NCI-H524 (cell line): Measurements from ENCODE around the gene TEX29.

ENCODE experiments used
- DNase-seq, 2 experiments: peaks; one replicate each; lab custom pipeline; 2025; lab: John Stamatoyannopoulos, UW

The TEX29 gene

DNA sequence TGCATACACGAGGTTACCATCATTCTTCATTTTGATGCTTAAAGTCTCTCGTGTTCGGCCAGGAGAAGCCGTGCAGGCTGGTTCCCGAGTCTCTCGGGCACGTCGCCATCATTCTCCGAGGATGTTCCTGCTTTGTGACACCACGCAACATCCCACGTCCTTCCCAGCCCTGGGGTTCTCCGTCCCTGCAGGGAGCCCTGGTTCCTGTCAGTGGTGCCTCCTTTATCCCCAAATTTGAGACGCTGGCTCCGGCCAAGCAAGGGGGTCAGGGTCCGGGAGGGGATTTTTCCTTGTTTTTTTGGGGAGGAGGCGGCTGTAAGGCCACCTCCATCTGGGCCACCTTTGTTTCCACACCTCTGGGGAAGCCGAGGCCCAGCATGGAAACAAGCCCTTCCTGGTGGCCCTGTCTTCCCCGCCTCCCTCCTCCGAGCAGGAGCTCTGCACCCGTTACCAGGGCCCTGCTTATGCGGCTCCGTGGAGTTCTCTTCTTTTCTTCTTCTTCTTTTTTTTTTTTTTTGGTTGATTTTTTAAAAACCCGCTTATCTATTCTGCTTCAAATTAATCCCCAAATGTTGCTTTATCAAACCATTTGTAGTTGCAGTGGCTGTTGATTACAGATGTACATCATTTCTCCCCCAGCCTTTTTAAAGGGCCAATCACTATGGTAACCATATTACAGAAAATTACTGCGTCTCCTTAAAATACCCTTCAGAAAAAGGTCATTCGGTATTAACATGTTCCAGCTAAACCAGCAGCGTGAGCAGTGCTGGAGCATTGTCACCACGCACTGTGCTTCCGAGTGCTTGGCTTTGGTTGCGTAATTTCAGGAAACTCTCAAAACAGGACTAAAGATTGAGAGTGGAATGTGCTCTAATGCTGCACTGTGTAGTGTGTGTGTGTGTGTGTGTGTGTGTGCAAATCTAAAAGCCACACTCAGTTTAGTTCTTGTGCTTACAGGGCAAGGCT, 50.4 kb downstream of the TEX29 start:
- no peak for DNase-seq

DNA sequence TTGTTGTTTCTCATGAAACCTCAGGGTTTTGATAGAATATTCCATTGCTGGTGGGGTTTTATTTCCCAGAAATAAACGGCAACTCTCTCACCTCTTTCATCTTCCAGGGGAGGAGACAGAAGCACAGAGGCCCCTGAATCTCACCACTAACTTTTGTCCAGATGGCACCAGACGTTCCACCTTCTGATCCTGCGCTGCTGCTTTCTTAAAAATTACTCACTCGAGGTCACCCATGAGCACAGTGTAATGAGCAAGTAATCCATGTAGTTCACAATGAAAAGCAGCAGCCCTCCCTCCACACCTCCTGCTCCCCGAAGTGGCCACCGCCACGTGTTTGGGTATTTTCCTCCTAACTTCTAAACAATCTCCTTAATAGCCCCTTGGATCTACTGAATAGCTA, 51.3 kb downstream of the TEX29 start:
- peak in 1 of 2 experiments; percentile 59 for DNase-seq

DNA sequence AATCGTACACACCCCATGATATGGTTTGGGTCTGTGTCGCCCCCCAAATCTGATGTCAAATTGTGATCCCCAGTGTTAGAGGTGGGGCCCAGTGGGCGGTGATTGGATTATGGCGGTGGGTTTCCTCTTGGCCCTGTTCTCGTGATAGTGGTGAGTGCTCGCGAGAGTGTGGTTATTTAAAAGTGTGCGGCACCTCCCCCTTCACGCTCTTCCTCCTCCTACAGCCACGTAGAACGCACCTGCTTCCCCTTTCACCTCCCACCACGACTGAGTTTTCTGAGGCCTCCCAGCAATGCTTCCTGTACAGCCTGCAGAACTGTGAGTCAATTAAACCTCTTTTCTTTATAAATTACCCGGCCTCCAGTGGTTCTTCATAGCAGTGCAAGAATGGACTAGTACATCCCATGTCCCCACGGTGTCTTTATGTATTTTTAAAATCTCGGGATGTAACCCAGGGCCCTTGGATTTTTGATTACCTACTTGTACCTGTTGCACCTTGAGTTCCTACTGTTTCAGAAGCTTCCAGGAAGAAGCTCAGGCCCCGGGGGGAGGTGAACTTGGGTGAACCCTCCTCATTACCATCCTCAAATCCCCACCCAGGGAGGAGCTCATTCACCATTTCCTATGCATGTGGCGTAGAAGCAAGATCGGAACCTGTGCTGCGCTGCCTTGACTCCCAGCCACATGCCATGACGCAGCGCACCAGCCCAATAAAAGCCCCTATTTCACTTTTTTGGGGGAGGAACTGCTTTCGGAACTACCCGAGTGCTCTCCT, 52.4 kb downstream of the TEX29 start:
- no peak for DNase-seq

DNA sequence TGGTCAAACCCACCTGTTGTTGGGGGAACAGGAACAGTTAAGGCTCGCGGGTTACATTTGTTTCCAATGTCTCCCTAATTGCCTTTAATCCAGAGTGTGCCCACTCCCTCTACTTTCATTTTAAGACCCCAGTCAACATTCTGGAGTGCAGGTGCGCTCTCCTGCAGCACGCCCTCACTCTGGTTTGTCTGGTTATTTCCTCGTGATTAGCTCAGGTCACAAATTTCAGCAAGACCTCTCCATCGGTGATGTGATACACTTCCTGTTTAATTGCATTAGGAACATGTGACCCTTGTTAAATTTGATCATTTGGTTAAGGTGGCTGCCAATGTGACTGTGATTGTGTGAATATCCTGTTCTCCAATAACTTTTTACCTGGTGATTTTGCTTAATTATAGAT, 53.0 kb downstream of the TEX29 start:
- DNase-seq: no peak

DNA sequence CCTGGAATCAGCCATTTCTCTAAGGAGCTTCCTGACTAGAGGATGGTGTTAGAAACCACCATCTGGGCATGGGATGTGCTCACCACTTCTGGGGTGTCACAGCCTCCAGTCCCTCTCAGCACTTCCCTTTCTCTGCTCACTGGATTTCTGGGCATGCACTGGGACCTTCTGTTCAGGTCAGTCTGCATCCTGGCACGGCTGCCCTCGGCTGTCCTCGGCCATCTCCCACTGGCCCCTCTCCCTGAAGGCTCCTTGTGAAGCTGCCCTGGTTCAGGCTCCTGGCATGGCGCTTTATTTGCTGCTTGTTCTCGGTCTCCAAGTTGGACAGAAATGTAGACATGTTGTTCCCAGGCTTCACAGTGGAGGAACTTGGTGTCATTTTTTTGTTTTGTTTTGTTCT, 60.0 kb downstream of the TEX29 start:
- no peak for DNase-seq

DNA sequence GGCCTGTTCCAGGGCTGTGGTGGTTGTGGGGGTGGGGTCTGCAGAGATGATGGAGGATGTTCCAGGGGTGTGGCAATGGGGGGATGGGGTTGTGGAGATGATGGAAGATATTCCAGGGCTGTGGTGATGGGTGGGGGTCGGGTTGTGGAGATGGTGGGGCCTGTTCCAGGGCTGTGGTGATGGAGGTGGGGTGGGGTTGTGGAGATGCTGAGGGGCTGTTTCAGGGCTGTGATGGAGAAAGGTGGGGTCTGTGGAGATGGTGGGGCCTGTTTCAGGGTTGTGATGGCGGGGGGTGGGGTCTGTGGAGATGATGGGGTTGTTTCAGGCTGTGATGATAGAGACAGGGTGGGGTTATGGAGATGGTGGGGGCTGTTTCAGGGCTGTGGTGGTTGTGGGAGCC, 62.0 kb downstream of the TEX29 start:
- no peak for DNase-seq

- DNase-seq: no peak
Measured at GRCh38 chr13:111382877-111383276, 62.4 kb downstream of the TEX29 start.

GRCh38 chr13:111383591-111384440, 63.4 kb downstream of the TEX29 start:
- DNase-seq: no peak

DNA sequence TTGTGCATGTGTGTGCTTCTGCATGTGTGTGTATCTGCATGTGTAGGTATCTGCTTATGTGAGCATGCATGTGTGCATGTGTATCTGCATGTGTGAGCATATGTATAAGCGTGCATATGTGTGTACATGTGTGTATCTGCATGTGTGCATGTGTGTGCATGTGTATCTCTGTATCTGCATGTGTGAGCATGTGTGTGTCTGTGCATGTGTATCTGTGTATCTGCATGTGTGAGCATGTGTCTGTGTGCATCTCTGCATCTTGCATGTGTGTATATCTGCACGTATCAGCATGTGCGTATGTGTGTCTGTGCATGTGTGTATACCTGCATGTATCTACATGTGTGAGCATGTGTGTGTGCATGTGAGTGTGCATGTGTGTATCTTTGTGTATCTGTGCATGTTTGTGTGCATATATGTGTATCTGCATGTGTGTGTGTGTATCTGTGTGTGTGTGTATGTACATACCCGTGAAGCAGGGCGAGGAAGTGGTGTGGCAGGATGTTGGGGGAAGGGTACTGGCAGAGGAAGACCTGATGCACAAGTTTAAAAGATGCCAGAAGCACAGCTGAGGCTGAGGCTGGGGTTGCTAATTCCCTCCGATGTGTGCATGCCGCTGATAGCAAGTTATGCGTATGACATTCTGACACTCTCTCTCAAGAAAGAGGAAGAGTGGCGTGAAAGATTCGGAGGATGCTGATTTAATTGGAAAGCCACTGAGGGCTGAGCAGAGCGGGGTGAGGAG, 64.2 kb downstream of the TEX29 start:
- DNase-seq: no peak

GRCh38 chr13:111385183-111385857, 64.9 kb downstream of the TEX29 start:
- DNase-seq: no peak

- no peak for DNase-seq
Measured at GRCh38 chr13:111387026-111387871, 66.8 kb downstream of the TEX29 start.

DNA sequence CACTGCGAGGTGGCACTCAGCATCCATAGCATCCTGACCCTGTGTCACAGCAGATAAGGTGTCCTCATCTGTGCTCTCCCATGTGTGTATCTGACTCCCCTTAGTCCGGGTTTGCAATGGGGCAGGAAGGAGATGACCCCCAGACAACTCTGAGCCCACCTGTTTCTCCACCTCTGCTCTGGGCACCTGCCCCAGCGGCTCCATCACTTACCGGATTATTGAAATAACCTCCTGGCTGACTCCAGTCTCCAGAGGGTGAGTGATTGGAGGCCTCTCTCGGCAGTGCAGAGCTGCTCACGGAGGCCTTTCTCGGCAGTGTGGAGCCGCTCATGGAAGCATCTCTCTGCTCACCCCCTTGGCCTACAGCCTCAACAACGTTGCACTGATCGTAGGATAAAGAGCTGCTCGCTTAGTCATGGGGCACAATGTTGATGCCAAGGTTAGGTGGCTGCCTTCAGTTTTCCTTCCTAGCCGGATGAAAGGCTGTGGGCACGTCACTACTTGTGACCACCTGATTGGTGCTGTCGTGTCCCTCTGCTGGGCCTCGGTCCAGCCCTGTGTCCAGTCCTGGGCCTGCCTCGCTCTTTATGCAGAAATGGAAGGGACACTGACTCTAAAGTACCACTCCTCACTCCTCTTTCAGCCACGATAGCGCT, 67.6 kb downstream of the TEX29 start:
- no peak for DNase-seq

DNA sequence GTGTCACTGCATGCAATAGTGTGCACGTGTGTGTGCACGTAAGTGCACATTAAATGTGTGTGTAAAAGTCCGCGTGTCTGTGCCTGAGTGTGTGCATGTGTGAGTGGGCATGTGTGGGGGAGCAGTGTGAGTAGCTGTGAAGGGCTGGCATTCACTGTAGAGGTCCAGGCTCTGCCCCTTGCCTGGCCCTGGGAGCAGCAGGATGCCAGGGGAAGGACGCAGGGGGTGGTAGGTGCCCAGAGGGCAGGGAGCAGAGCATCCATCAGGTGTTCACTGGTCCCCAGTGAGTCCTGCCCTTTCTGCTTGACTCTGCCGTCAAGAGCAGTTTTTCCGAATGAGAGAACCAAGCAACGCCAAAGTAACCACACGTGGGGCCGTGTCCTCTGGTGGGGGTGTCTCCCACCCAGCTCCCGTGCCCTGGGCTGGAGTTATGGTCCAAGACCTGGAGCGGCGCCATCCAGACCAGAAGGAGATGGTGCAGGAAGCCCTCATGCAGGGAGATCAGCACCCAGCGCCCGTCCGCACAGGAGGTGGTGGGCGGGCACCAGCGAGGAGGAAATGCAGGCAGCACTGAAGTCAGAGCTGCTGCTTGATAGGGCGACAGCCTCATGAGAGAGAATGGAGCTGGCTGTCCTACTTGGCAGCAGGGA, 68.5 kb downstream of the TEX29 start:
- DNase-seq: no peak

DNA sequence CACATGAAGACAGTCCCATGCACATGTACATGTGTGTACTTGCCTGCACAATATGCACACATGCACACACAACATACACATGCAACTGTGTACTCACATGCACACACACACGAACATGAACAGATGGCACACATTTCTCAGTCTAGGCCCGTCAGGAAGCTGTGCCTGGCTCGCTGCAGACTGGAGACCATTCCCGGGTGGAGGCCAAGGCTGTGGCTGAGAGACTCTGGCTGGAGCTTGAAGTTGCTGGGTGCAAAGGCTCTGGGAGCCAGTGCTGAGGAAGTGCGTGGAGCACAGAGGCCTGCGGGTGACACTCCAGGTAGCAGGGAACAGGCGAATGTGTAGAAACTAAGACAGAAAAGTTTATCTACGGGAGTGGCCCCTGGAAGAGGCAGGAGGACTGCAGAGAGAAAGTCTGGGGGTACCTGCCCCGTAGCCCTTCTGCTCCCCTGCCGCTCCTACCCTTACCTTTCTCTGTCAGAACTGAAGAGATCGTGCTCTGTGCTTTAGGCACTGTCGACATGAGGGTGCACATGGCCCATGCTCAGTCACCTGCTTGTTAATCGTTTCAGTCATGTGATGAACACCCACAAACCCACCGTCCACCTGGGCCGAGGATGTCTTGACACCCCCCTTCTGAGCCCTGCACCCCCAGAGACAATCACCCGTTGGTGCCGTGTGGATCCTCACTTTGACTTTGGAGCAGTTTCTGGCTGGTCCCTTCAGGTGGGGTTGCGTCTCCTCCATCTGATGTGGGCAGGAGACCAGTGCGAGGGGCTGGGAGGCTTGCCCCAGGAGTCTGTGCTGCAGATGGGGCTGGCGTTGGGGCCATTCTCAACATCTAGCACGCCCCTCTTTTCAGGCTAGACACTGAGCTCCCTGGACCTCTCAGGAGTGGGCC, 69.4 kb downstream of the TEX29 start:
- no peak for DNase-seq

- DNase-seq: no peak
Measured at GRCh38 chr13:111390522-111391270, 70.3 kb downstream of the TEX29 start.

- DNase-seq: no peak
Measured at GRCh38 chr13:111392486-111392885, 72.0 kb downstream of the TEX29 start.

DNA sequence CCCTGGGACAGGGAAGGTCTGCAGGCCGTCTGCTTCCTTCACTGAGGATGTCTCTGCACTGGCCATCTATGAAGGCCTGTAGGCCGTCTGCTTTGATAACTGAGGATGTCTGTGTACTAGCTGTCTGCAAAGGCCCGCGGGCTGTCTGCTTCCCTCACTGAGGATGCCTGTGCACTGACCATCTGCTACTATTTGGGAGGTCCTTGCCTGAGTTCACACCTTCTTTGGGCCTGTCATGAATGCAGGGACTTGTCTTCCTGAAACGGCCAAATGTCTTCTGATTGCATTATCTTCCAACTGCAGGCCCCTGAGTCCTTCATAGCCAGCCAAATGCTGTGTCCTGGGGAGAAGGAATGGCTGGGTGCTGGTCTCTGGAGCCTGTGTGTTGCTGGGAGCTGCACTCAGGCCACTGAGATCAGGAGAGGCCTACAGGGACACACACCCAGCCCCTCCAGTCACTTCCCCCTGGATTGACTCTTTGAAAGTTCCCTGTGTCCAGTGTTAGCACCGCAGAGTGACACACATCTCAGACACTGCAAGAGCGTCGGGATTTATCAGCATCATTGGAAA, 72.9 kb downstream of the TEX29 start:
- no peak for DNase-seq
